ENCODE results near the gene SLC17A8. TPM values are rescaled to one million over a fixed set of nuclear protein-coding genes. Genes with fewer than 3 reads are reported as not detected.

SLC17A8 gene
- total RNA-seq, 1 experiment from 2014 or later = not detected

GRCh38 chr12:100393200-100393599 is 36.3 kb downstream of the SLC17A8 start:
- no peak overlapping the region for H3K27ac ChIP-seq (ENCODE audit: low read length)
- BruUV-seq (replicated peaks) = no TSS peak
- H3K36me3 ChIP-seq (ENCODE audit: control insufficient read depth, insufficient read depth, low read length) = no peaks in the 10 kb centered on the region
- no peaks in the 10 kb centered on the region for H3K9me3 ChIP-seq (ENCODE audit: control insufficient read depth, insufficient read depth, low read depth, low read length)
- ChIA-PET CTCF (no interaction called here), POLR2A (no interaction called here)
- intact Hi-C loops (cut with micrococcal nuclease; ENCODE audit: unreplicated experiment) (loop anchor here (10.0 kb wide), 1 partner anchor 162 kb away; no protein-coding TSS in a partner anchor), in situ Hi-C loops (cut with HindIII; ENCODE audit: low pct_unique_long_range_greater_than_20kb, low sequenced_read_pairs) (no loop called here)
- DNase-seq (ENCODE audit: low read depth, low spot score) (no peak), ATAC-seq (no peak)
- H3K27me3 ChIP-seq (ENCODE audit: control insufficient read depth, insufficient read depth, low read length) = no peaks in the 10 kb centered on the region
- no peaks in the 10 kb centered on the region for H3K4me1 ChIP-seq (ENCODE audit: control insufficient read depth, insufficient read depth, low read length)
- no peak overlapping the region for H3K4me3 ChIP-seq (ENCODE audit: low read depth in 2 of 2, low read length in 2 of 2)
- TF ChIP-seq TCF7L2 (IDR thresholded peaks at IDR 0.05; ENCODE audit: low read depth, low read length) (no peak), CTCF (IDR thresholded peaks at IDR 0.05) (no peak), REST (IDR thresholded peaks at IDR 0.05; ENCODE audit: insufficient read depth in 1 of 2, low read depth in 2 of 2, low read length in 1 of 2) (no peak), SIN3A (IDR thresholded peaks at IDR 0.05; ENCODE audit: borderline replicate concordance, insufficient read depth, low read depth, low read length) (no peak), POLR2AphosphoS5 (IDR thresholded peaks at IDR 0.05; ENCODE audit: low read depth, low read length) (no peak)

- TF ChIP-seq CTCF (IDR thresholded peaks at IDR 0.05) = no peak
- TF ChIP-seq REST (IDR thresholded peaks at IDR 0.05; ENCODE audit: insufficient read depth in 1 of 2, low read depth in 2 of 2, low read length in 1 of 2) = no peak
- no peak for TF ChIP-seq POLR2AphosphoS5 (IDR thresholded peaks at IDR 0.05; ENCODE audit: low read depth, low read length)
- no peak for TF ChIP-seq SIN3A (IDR thresholded peaks at IDR 0.05; ENCODE audit: borderline replicate concordance, insufficient read depth, low read depth, low read length)
- TF ChIP-seq TCF7L2 (IDR thresholded peaks at IDR 0.05; ENCODE audit: low read depth, low read length) = no peak
- ChIA-PET CTCF (no interaction called here), POLR2A (no interaction called here)
- in situ Hi-C loops (cut with HindIII; ENCODE audit: low pct_unique_long_range_greater_than_20kb, low sequenced_read_pairs) (no loop called here), intact Hi-C loops (cut with micrococcal nuclease; ENCODE audit: unreplicated experiment) (loop anchor here (10.0 kb wide), 1 partner anchor 159 kb away; no protein-coding TSS in a partner anchor)
- Histone ChIP-seq H3K4me1 (ENCODE audit: control insufficient read depth, insufficient read depth, low read length) (no peaks in the 10 kb centered on the region), H3K27me3 (ENCODE audit: control insufficient read depth, insufficient read depth, low read length) (no peaks in the 10 kb centered on the region), H3K9me3 (ENCODE audit: control insufficient read depth, insufficient read depth, low read depth, low read length) (no peaks in the 10 kb centered on the region), H3K27ac (ENCODE audit: low read length) (no peak overlapping the region), H3K4me3 (ENCODE audit: low read depth in 2 of 2, low read length in 2 of 2) (no peak overlapping the region), H3K36me3 (ENCODE audit: control insufficient read depth, insufficient read depth, low read length) (no peaks in the 10 kb centered on the region)
- DNase-seq (ENCODE audit: low read depth, low spot score) = no peak
- no peak for ATAC-seq
- BruUV-seq (replicated peaks) = no TSS peak
Measured at GRCh38 chr12:100395811-100396210, 38.9 kb downstream of the SLC17A8 start.
